HepG2 (cell line): ENCODE measurements around the gene GPR162. TPM values are rescaled to one million over a fixed set of nuclear protein-coding genes. Genes with fewer than 3 reads are reported as not detected.

Source experiments
- ATAC-seq: fragments of 200-7000 bp; cut with Tn5 transposase; 3 replicates; pipeline ENCODE4 v1.9.1; 2020; ENCODE audit warnings: mild to moderate bottlenecking, moderate library complexity
- BruUV-seq: library from RNA; stranded (reverse); fragments of 400-500 nt; replicated peaks from 2 replicates; lab custom pipeline; 2021; lab: Mats Ljungman, UMichigan
- CTCF ChIA-PET: fragments of 300-600 bp; formaldehyde crosslinking; extraction: SDS; loops from one replicate; lab custom pipeline; 2021; ENCODE audit warnings: low total read pairs, inconsistent platforms, low intra/inter-chr PET ratio; lab: Yijun Ruan, JAX
- POLR2A ChIA-PET: fragments of 350-600 bp; sonication (Branson Sonifier 250); formaldehyde crosslinking; loops from one replicate; lab custom pipeline; 2020; ENCODE audit warnings: antibody characterized with exemption, inconsistent platforms; lab: Yijun Ruan, JAX
- DNase-seq: peaks from one replicate; pipeline ENCODE4 v3.0.0-alpha.2; 2015; ENCODE audit warnings: low spot score
- FAIRE-seq: peaks from 3 replicates; lab custom pipeline; 2011; peaks lifted over from hg19 to GRCh38; lab: Jason Lieb, UNC
- H2AFZ ChIP-seq: one replicate; pipeline ENCODE4 v1.6.1; 2011; ENCODE audit warnings: low read length, inconsistent platforms
- H3K27ac ChIP-seq: fragments of 300-600 bp; 3 replicates; pipeline ENCODE4 v1.8.0; 2011; ENCODE audit warnings: mixed run types, mild to moderate bottlenecking, mixed read lengths, low read length, inconsistent platforms; ENCODE audit not compliant: insufficient read depth; ENCODE audit errors: extremely low read length
- H3K27me3 ChIP-seq, 2 experiments: fragments of 200-600 bp in 1 of 2; 2 replicates in 1 of 2; 3 replicates in 1 of 2; pipeline versions ENCODE4 v1.6.0 to v1.8.0; 2011; ENCODE audit warnings: low read length in 2 of 2, mild to moderate bottlenecking in 2 of 2, moderate library complexity in 2 of 2, inconsistent platforms in 1 of 2; ENCODE audit not compliant: insufficient read depth in 2 of 2, control insufficient read depth in 1 of 2
- H3K36me3 ChIP-seq, 2 experiments: fragments of 200-600 bp in 1 of 2; replicated peaks in 1 of 2; 2 replicates in 1 of 2; 3 replicates in 1 of 2; pipeline versions ENCODE4 v1.5.1 to v1.8.0; 2011; ENCODE audit warnings: low read length in 2 of 2, inconsistent platforms in 1 of 2; ENCODE audit not compliant: insufficient read depth in 2 of 2, control insufficient read depth in 1 of 2
- H3K4me1 ChIP-seq: 2 replicates; pipeline ENCODE4 v1.5.1; 2012; ENCODE audit warnings: low read length, inconsistent platforms; ENCODE audit not compliant: insufficient read depth
- H3K4me2 ChIP-seq: 2 replicates; pipeline ENCODE4 v1.6.0; 2011; ENCODE audit warnings: low read depth, low read length, inconsistent platforms
- H3K4me3 ChIP-seq, 3 experiments: fragments of 200-600 bp in 1 of 3; sonication (generic), shearing (Covaris generic) in 1 of 3; replicated peaks in 1 of 3; 2 replicates each; pipeline ENCODE4 v1.5.1; 2011 to 2016; ENCODE audit warnings: low read length in 3 of 3, inconsistent platforms in 2 of 3, low read depth in 2 of 3, mild to moderate bottlenecking in 2 of 3, control low read depth in 1 of 3, mixed read lengths in 1 of 3; ENCODE audit not compliant: insufficient read depth in 1 of 3
- H3K79me2 ChIP-seq: one replicate; pipeline ENCODE4 v1.6.1; 2011; ENCODE audit warnings: low read length, inconsistent platforms; ENCODE audit not compliant: insufficient read depth
- H3K9ac ChIP-seq: 2 replicates; pipeline ENCODE4 v1.6.0; 2011; ENCODE audit warnings: mild to moderate bottlenecking, low read depth, low read length, inconsistent platforms; ENCODE audit not compliant: insufficient read depth
- H3K9me3 ChIP-seq: 2 replicates; pipeline ENCODE4 v1.5.1; 2012; ENCODE audit warnings: mild to moderate bottlenecking, low read length
- H4K20me1 ChIP-seq: 2 replicates; pipeline ENCODE4 v1.6.0; 2011; ENCODE audit warnings: inconsistent platforms, mild to moderate bottlenecking, low read length, moderate library complexity; ENCODE audit not compliant: insufficient read depth
- EZH2 ChIP-seq: conservative IDR thresholded peaks from 2 replicates; pipeline ENCODE4 v1.6.1; 2012; ENCODE audit warnings: mild to moderate bottlenecking, low read depth, low read length, moderate library complexity
- HNF4G ChIP-seq, 2 experiments: sonication (generic) in 1 of 2; formaldehyde crosslinking in 1 of 2; IDR thresholded peaks; 2 replicates each; pipeline versions ENCODE4 v1.4.0 to v1.6.1; 2011 to 2020; ENCODE audit warnings: borderline replicate concordance in 2 of 2, low read depth in 2 of 2, mild to moderate bottlenecking in 2 of 2, low read length in 1 of 2, missing genetic modification reagents in 1 of 2, moderate library complexity in 1 of 2
- ISX ChIP-seq: sonication (generic); formaldehyde crosslinking; conservative IDR thresholded peaks from 2 replicates; pipeline ENCODE4 v1.5.0; 2020; ENCODE audit warnings: missing genetic modification reagents
- MZF1 ChIP-seq: sonication (generic); formaldehyde crosslinking; IDR thresholded peaks from 2 replicates; pipeline ENCODE4 v1.8.1; 2023; ENCODE audit warnings: mild to moderate bottlenecking, missing genetic modification reagents, borderline replicate concordance
- NR2F1 ChIP-seq, 2 experiments: fragments of 450-650 bp in 1 of 2; formaldehyde crosslinking in 1 of 2; IDR thresholded peaks; 2 replicates each; pipeline versions ENCODE4 v1.5.0 to v1.6.1; 2016 to 2020; ENCODE audit warnings: mild to moderate bottlenecking in 1 of 2, missing compliant biosample characterization in 1 of 2, missing genetic modification reagents in 1 of 2, moderate library complexity in 1 of 2
- PHB2 ChIP-seq: fragments of 450-650 bp; IDR thresholded peaks from 2 replicates; pipeline ENCODE4 v1.6.1; 2018; ENCODE audit not compliant: partially characterized antibody
- PPARG ChIP-seq: conservative IDR thresholded peaks from 2 replicates; pipeline ENCODE4 v1.6.1; 2016; ENCODE audit warnings: missing biosample characterization, missing genetic modification reagents
- SMAD1 ChIP-seq: sonication (generic); formaldehyde crosslinking; IDR thresholded peaks from 2 replicates; pipeline ENCODE4 v1.4.0; 2020; ENCODE audit warnings: missing genetic modification reagents, low read depth, mild to moderate bottlenecking, borderline replicate concordance
- SRSF9 ChIP-seq: fragments of 200-400 bp; formaldehyde crosslinking; IDR thresholded peaks from 2 replicates; pipeline ENCODE4 v1.6.1; 2018; ENCODE audit warnings: borderline replicate concordance, mild to moderate bottlenecking, low read depth, low read length; ENCODE audit not compliant: insufficient read depth, poor library complexity, severe bottlenecking
- SRY ChIP-seq: sonication (generic); formaldehyde crosslinking; IDR thresholded peaks from 2 replicates; pipeline ENCODE4 v1.8.0; 2022; ENCODE audit warnings: mild to moderate bottlenecking, missing genetic modification reagents
- ZBED4 ChIP-seq: sonication (generic); formaldehyde crosslinking; IDR thresholded peaks from 2 replicates; pipeline ENCODE4 v1.4.0; 2020; ENCODE audit warnings: missing genetic modification reagents, borderline replicate concordance
- ZNF563 ChIP-seq: sonication (generic); formaldehyde crosslinking; IDR thresholded peaks from 2 replicates; pipeline ENCODE4 v1.8.0; 2022; ENCODE audit warnings: mild to moderate bottlenecking, moderate library complexity, missing genetic modification reagents
- ZNF570 ChIP-seq: sonication (generic); formaldehyde crosslinking; IDR thresholded peaks from 2 replicates; pipeline ENCODE4 v1.4.0; 2020; ENCODE audit warnings: mild to moderate bottlenecking, missing genetic modification reagents, borderline replicate concordance
- ZNF660 ChIP-seq: sonication (generic); formaldehyde crosslinking; IDR thresholded peaks from 2 replicates; pipeline ENCODE4 v1.5.1; 2020; ENCODE audit warnings: mild to moderate bottlenecking, low read depth, missing genetic modification reagents, borderline replicate concordance
- ZNF782 ChIP-seq: sonication (generic); formaldehyde crosslinking; IDR thresholded peaks from 2 replicates; pipeline ENCODE4 v1.4.0; 2020; ENCODE audit warnings: missing genetic modification reagents, mild to moderate bottlenecking, borderline replicate concordance
- WGBS: methylation state at CpG from one replicate; pipeline ENCODE4 v1.1.6; 2017; ENCODE audit warnings: low lambda C conversion rate; 5-methylcytosine and 5-hydroxymethylcytosine counted together
- in situ Hi-C: cut with HindIII; loops from 2 replicates; pipeline ENCODE4 v1.10.0; 2017; ENCODE audit warnings: low pct_unique_long_range_greater_than_20kb; ENCODE audit not compliant: extremely low pct_ligation_motif_present
- intact Hi-C: fragments of 100-400 bp; cut with micrococcal nuclease; formaldehyde crosslinking; loops from one replicate; pipeline ENCODE4 v1.10.0; 2022; ENCODE audit not compliant: unreplicated experiment
- polyA plus RNA-seq, 8 experiments: library from polyadenylated mRNA; depleted of rRNA in 3 of 8; stranded (reverse) in 7 of 8; unstranded in 1 of 8; fragments of >200 nt; fragmentation: Illumina TruSeq in 4 of 8; extraction: Trizol in 4 of 8; gene quantifications; 2 replicates each; pipeline versions ENCODE4 v1.2.1 to v1.2.3, GENCODE V29; 2011 to 2016; ENCODE audit warnings: low read depth in 4 of 8, missing spikeins in 1 of 8, mixed read lengths in 1 of 8; ENCODE audit not compliant: insufficient read depth in 1 of 8
- total RNA-seq, 5 experiments: library from RNA; depleted of rRNA; stranded (reverse); fragments of >200 nt; fragmentation: Illumina TruSeq; extraction: Trizol; gene quantifications; 2 replicates each; pipeline ENCODE4 v1.2.3, GENCODE V29; 2016; ENCODE audit warnings: low read depth in 1 of 5

The GPR162 gene
- total and polyA plus RNA-seq, 2 of the 13 experiments (the other 11 are each of a cell fraction or from before 2014, with no cell fraction given) = 0.08 TPM; not detected in 1

GRCh38 chr12:6863033-6863432 is 41.4 kb downstream of the GPR162 start:
- POLR2A ChIA-PET = no interaction called here
- peaks cover 9% of the 10 kb centered on the region for H3K4me1 ChIP-seq
- ATAC-seq = no peak
- peaks cover 7% of the 10 kb centered on the region for H3K79me2 ChIP-seq
- peaks cover 2% of the 10 kb centered on the region for H4K20me1 ChIP-seq
- H3K36me3 ChIP-seq = peaks cover 34 to 65% of the 10 kb centered on the region in 2 experiments
- H3K9ac ChIP-seq = no peak overlapping the region
- H2AFZ ChIP-seq = no peak overlapping the region
- DNase-seq = no peak
- H3K4me2 ChIP-seq = no peak overlapping the region
- 96% methylated on average over 7 of the region's 11 CpGs for WGBS
- no peak for FAIRE-seq
- no peak overlapping the region for H3K27ac ChIP-seq
- TF ChIP-seq ZNF782 (CRISPR knock-in tag) = no peak
- TF ChIP-seq ZNF660 (CRISPR knock-in tag) = no peak
- no peak for TF ChIP-seq PHB2
- TF ChIP-seq SRY (CRISPR knock-in tag) = no peak
- TF ChIP-seq SMAD1 (CRISPR knock-in tag) = no peak
- no peak for TF ChIP-seq ISX (CRISPR knock-in tag)
- TF ChIP-seq NR2F1 (CRISPR knock-in tag; IDR thresholded peaks at IDR 0.05) = no peak
- no peak for TF ChIP-seq EZH2
- no peak for TF ChIP-seq SRSF9
- no peak for TF ChIP-seq MZF1 (CRISPR knock-in tag)
- TF ChIP-seq ZBED4 (CRISPR knock-in tag) = no peak
- no peak for TF ChIP-seq ZNF563 (CRISPR knock-in tag)
- TF ChIP-seq PPARG (CRISPR knock-in tag) = no peak
- TF ChIP-seq HNF4G (IDR thresholded peaks at IDR 0.05; ENCODE audit: borderline replicate concordance, low read depth, low read length) = no peak
- TF ChIP-seq HNF4G (CRISPR knock-in tag; IDR thresholded peaks at IDR 0.05; ENCODE audit: borderline replicate concordance, low read depth) = no peak
- TF ChIP-seq ZNF570 (CRISPR knock-in tag) = no peak
- H3K9me3 ChIP-seq = no peaks in the 10 kb centered on the region
- intact Hi-C loops (no loop called here), in situ Hi-C loops (no loop called here)
- CTCF ChIA-PET = no interaction called here
- H3K4me3 ChIP-seq = no peak overlapping the region
- no TSS peak for BruUV-seq
- H3K27me3 ChIP-seq = no peaks in the 10 kb centered on the region; a peak in 1 of 5 replicates
